Measurements from ENCODE around the gene PAPLN.

PAPLN gene

GRCh38 chr14:73289308-73289707 is 52.0 kb downstream of the PAPLN start:
- H2AFZ ChIP-seq (ENCODE audit: low read length), result no peak overlapping the region
- no peaks in the 10 kb centered on the region for H3K9me2 ChIP-seq (ENCODE audit: low read depth, low read length)
- H3K9me3 ChIP-seq (ENCODE audit: low read length), result no peaks in the 10 kb centered on the region
- no peak overlapping the region for H3K4me3 ChIP-seq (ENCODE audit: low read depth, low read length, poor library complexity, severe bottlenecking)
- H3K36me3 ChIP-seq (ENCODE audit: insufficient read depth, low read length), result peaks cover 4% of the 10 kb centered on the region; the same call in 1 of the 2 replicates
- H3K4me2 ChIP-seq (ENCODE audit: low read length), result no peak overlapping the region
- H3K4me1 ChIP-seq (ENCODE audit: insufficient read depth, low read length, severe bottlenecking), result peaks cover 9% of the 10 kb centered on the region
- H4K20me1 ChIP-seq (ENCODE audit: insufficient read depth, low read length), result no peaks in the 10 kb centered on the region
- TF ChIP-seq CTCF (IDR thresholded peaks at IDR 0.05; ENCODE audit: low read length) (no peak), EZH2 (IDR thresholded peaks at IDR 0.05; ENCODE audit: borderline replicate concordance, low read length) (no peak)
- H3K79me2 ChIP-seq (ENCODE audit: insufficient read depth, low read length), result no peaks in the 10 kb centered on the region
- no peak overlapping the region for H3K27ac ChIP-seq (ENCODE audit: low read depth, low read length, poor library complexity, severe bottlenecking)
- H3K9ac ChIP-seq (ENCODE audit: low read length), result no peak overlapping the region
- H3K27me3 ChIP-seq (ENCODE audit: insufficient read depth, low read length), result no peaks in the 10 kb centered on the region
- no peaks in the 10 kb centered on the region for H3F3A ChIP-seq (ENCODE audit: insufficient read depth, low read length)

DNA sequence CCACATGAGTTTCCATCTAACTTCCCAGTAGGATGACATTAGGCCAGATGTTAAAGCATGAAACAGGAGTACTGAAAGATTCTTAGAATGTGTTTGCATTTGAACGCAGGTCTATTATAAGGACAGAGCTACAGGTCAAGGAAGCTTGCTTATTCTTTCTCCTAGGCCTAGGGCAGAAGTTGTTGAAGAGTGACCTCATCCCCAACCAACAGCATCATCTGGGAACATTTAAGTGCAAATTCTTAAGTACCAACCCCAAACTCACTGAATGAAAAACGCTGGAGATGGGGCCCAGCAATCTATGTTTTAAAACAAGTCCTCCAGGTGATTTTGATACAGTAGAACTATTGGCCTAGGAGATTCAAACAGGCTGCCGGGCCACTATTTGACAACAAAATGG is 52.4 kb downstream of the PAPLN start:
- no peaks in the 10 kb centered on the region for H3F3A ChIP-seq (ENCODE audit: insufficient read depth, low read length)
- H3K27ac ChIP-seq (ENCODE audit: low read depth, low read length, poor library complexity, severe bottlenecking), result no peak overlapping the region

GRCh38 chr14:73290279-73290678 is 53.0 kb downstream of the PAPLN start:
- no peak for TF ChIP-seq EZH2 (IDR thresholded peaks at IDR 0.05; ENCODE audit: borderline replicate concordance, low read length)
- no peak for TF ChIP-seq CTCF (IDR thresholded peaks at IDR 0.05; ENCODE audit: low read length)
- peaks cover 4% of the 10 kb centered on the region; the same call in 1 of the 2 replicates for H3K36me3 ChIP-seq (ENCODE audit: insufficient read depth, low read length)
- H4K20me1 ChIP-seq (ENCODE audit: insufficient read depth, low read length), result no peaks in the 10 kb centered on the region
- H3K4me2 ChIP-seq (ENCODE audit: low read length), result no peak overlapping the region
- H3K27ac ChIP-seq (ENCODE audit: low read depth, low read length, poor library complexity, severe bottlenecking), result no peak overlapping the region
- H3K4me1 ChIP-seq (ENCODE audit: insufficient read depth, low read length, severe bottlenecking), result peaks cover 9% of the 10 kb centered on the region
- no peaks in the 10 kb centered on the region for H3F3A ChIP-seq (ENCODE audit: insufficient read depth, low read length)
- no peaks in the 10 kb centered on the region for H3K9me2 ChIP-seq (ENCODE audit: low read depth, low read length)
- H3K27me3 ChIP-seq (ENCODE audit: insufficient read depth, low read length), result no peaks in the 10 kb centered on the region
- no peak overlapping the region for H2AFZ ChIP-seq (ENCODE audit: low read length)
- no peaks in the 10 kb centered on the region for H3K9me3 ChIP-seq (ENCODE audit: low read length)
- no peak overlapping the region for H3K4me3 ChIP-seq (ENCODE audit: low read depth, low read length, poor library complexity, severe bottlenecking)
- H3K79me2 ChIP-seq (ENCODE audit: insufficient read depth, low read length), result no peaks in the 10 kb centered on the region
- H3K9ac ChIP-seq (ENCODE audit: low read length), result no peak overlapping the region

More for the DNA sequence above, 52.4 kb downstream of the PAPLN start:
- H3K36me3 ChIP-seq (ENCODE audit: insufficient read depth, low read length), result peaks cover 4% of the 10 kb centered on the region; the same call in 1 of the 2 replicates
- H3K9me2 ChIP-seq (ENCODE audit: low read depth, low read length), result no peaks in the 10 kb centered on the region
- TF ChIP-seq EZH2 (IDR thresholded peaks at IDR 0.05; ENCODE audit: borderline replicate concordance, low read length) (no peak), CTCF (IDR thresholded peaks at IDR 0.05; ENCODE audit: low read length) (no peak)
- H3K4me3 ChIP-seq (ENCODE audit: low read depth, low read length, poor library complexity, severe bottlenecking), result no peak overlapping the region
- H2AFZ ChIP-seq (ENCODE audit: low read length), result no peak overlapping the region
- H3K4me2 ChIP-seq (ENCODE audit: low read length), result no peak overlapping the region
- no peaks in the 10 kb centered on the region for H3K27me3 ChIP-seq (ENCODE audit: insufficient read depth, low read length)
- no peak overlapping the region for H3K9ac ChIP-seq (ENCODE audit: low read length)
- peaks cover 9% of the 10 kb centered on the region for H3K4me1 ChIP-seq (ENCODE audit: insufficient read depth, low read length, severe bottlenecking)
- H3K9me3 ChIP-seq (ENCODE audit: low read length), result no peaks in the 10 kb centered on the region
- H3K79me2 ChIP-seq (ENCODE audit: insufficient read depth, low read length), result no peaks in the 10 kb centered on the region
- H4K20me1 ChIP-seq (ENCODE audit: insufficient read depth, low read length), result no peaks in the 10 kb centered on the region
